Neural progenitor cell (in vitro differentiated cells): ENCODE measurements around the gene S1PR3. TPM values are rescaled to one million over a fixed set of nuclear protein-coding genes. Genes with fewer than 3 reads are reported as not detected.

ENCODE experiments used
- DNase-seq: peaks from one replicate; pipeline ENCODE4 v3.0.0-alpha.2; 2016; ENCODE audit warnings: low spot score
- H2AFZ ChIP-seq: fragments of 200-600 bp; sonication (generic); replicated peaks from 2 replicates; pipeline ENCODE4 v1.6.1; 2016; ENCODE audit warnings: antibody characterized with exemption
- H3F3A ChIP-seq: fragments of 200-600 bp; sonication (generic); 2 replicates; pipeline ENCODE4 v1.6.1; 2016; ENCODE audit warnings: antibody characterized with exemption, low read depth
- H3K27ac ChIP-seq: fragments of 200-600 bp; sonication (generic); 2 replicates; pipeline ENCODE4 v1.5.1; 2016; ENCODE audit warnings: mild to moderate bottlenecking
- H3K27me3 ChIP-seq: fragments of 200-600 bp; sonication (generic); 2 replicates; pipeline ENCODE4 v1.6.1; 2016; ENCODE audit warnings: mild to moderate bottlenecking, moderate library complexity
- H3K36me3 ChIP-seq: fragments of 200-600 bp; sonication (generic); 2 replicates; pipeline ENCODE4 v1.5.1; 2016
- H3K4me1 ChIP-seq: fragments of 200-600 bp; sonication (generic); 2 replicates; pipeline ENCODE4 v1.6.1; 2016; ENCODE audit warnings: mixed run types
- H3K4me2 ChIP-seq: fragments of 200-600 bp; sonication (generic); 2 replicates; pipeline ENCODE4 v1.6.1; 2016
- H3K4me3 ChIP-seq: fragments of 200-600 bp; sonication (generic); 2 replicates; pipeline ENCODE4 v1.5.1; 2016
- H3K79me2 ChIP-seq: fragments of 200-600 bp; sonication (generic); 2 replicates; pipeline ENCODE4 v1.6.1; 2016; ENCODE audit warnings: low read depth
- H3K9ac ChIP-seq: fragments of 200-600 bp; sonication (generic); 2 replicates; pipeline ENCODE4 v1.6.1; 2016
- H3K9me3 ChIP-seq: fragments of 200-600 bp; sonication (generic); 2 replicates; pipeline ENCODE4 v1.5.1; 2016; ENCODE audit warnings: low read depth
- H4K20me1 ChIP-seq: fragments of 200-600 bp; sonication (generic); 2 replicates; pipeline ENCODE4 v1.6.1; 2016; ENCODE audit warnings: low read depth
- H3K27ac Mint-ChIP-seq: 3 replicates; pipeline ENCODE4 v1.8.0; 2021; ENCODE audit warnings: mixed read lengths
- H3K27me3 Mint-ChIP-seq: 2 replicates; pipeline ENCODE4 v1.8.0; 2022; ENCODE audit warnings: low read depth, mild to moderate bottlenecking, inconsistent platforms, moderate library complexity, mixed read lengths; ENCODE audit not compliant: insufficient read depth
- H3K36me3 Mint-ChIP-seq: 3 replicates; pipeline ENCODE4 v1.8.0; 2021; ENCODE audit warnings: mixed read lengths
- H3K4me1 Mint-ChIP-seq: 3 replicates; pipeline ENCODE4 v1.8.0; 2021; ENCODE audit warnings: mixed read lengths
- H3K4me3 Mint-ChIP-seq: 3 replicates; pipeline ENCODE4 v1.8.0; 2021; ENCODE audit warnings: mild to moderate bottlenecking, moderate library complexity, mixed read lengths
- H3K9me3 Mint-ChIP-seq: 3 replicates; pipeline ENCODE4 v1.8.0; 2020; ENCODE audit warnings: mixed read lengths
- EZH2 ChIP-seq: fragments of 200-600 bp; sonication (generic); IDR thresholded peaks from 2 replicates; pipeline ENCODE4 v1.6.1; 2017; ENCODE audit warnings: antibody characterized with exemption, mild to moderate bottlenecking, moderate library complexity
- EZH2phosphoT487 ChIP-seq: fragments of 200-600 bp; sonication (generic); IDR thresholded peaks from 2 replicates; pipeline ENCODE4 v1.6.1; 2017; ENCODE audit warnings: antibody characterized with exemption
- total RNA-seq: library from RNA; depleted of rRNA; stranded (reverse); fragments of >200 nt; gene quantifications from 2 replicates; pipeline ENCODE4 v1.2.3, GENCODE V29; 2015; ENCODE audit warnings: low replicate concordance
- TF ChIP-seq, protein P1 (sequence below): fragments of 200-600 bp; sonication (generic); IDR thresholded peaks from 2 replicates; pipeline ENCODE4 v1.5.1; 2017; ENCODE audit warnings: antibody characterized with exemption, mild to moderate bottlenecking

The S1PR3 gene
- total RNA-seq, 1 donor from 2014 or later = 21.6 TPM

DNA sequence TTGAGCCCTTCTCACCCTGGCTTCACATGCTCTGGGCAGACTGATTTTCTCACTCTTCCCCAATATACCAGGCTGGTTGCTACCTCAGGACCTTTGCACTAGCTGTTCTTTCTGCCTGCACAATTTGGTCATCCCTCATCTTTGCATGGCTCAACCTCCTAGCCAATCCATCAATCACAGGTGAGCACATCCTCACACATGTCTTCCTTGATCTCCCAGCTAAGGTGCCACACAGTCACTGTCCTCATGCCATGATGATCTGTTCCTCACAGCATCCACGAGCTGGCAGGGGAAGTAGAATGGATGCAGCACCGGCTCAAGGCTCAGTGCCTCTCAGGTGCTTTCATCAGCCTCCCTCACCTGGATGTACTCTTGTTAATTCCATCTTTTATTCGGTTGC lies 30.6 kb upstream of the S1PR3 start:
- Mint-ChIP-seq H3K27ac (no peak overlapping the region), H3K4me1 (peaks cover 19% of the 10 kb centered on the region), H3K27me3 (peaks cover 4% of the 10 kb centered on the region), H3K9me3 (peaks cover 8% of the 10 kb centered on the region), H3K4me3 (no peak overlapping the region), H3K36me3 (no peaks in the 10 kb centered on the region)
- Histone ChIP-seq H3K4me3 (no peak overlapping the region), H3K4me2 (no peak overlapping the region), H3K4me1 (peaks cover 5% of the 10 kb centered on the region), H3K79me2 (no peaks in the 10 kb centered on the region), H3F3A (no peaks in the 10 kb centered on the region), H4K20me1 (no peaks in the 10 kb centered on the region), H3K9ac (no peak overlapping the region), H2AFZ (no peak overlapping the region), H3K36me3 (no peaks in the 10 kb centered on the region), H3K9me3 (no peaks in the 10 kb centered on the region), H3K27me3 (no peaks in the 10 kb centered on the region), H3K27ac (no peak overlapping the region)
- no peak for DNase-seq
- TF ChIP-seq, protein P1, sequence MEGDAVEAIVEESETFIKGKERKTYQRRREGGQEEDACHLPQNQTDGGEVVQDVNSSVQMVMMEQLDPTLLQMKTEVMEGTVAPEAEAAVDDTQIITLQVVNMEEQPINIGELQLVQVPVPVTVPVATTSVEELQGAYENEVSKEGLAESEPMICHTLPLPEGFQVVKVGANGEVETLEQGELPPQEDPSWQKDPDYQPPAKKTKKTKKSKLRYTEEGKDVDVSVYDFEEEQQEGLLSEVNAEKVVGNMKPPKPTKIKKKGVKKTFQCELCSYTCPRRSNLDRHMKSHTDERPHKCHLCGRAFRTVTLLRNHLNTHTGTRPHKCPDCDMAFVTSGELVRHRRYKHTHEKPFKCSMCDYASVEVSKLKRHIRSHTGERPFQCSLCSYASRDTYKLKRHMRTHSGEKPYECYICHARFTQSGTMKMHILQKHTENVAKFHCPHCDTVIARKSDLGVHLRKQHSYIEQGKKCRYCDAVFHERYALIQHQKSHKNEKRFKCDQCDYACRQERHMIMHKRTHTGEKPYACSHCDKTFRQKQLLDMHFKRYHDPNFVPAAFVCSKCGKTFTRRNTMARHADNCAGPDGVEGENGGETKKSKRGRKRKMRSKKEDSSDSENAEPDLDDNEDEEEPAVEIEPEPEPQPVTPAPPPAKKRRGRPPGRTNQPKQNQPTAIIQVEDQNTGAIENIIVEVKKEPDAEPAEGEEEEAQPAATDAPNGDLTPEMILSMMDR = no peak
- TF ChIP-seq EZH2 (no peak), EZH2phosphoT487 (no peak)

DNA sequence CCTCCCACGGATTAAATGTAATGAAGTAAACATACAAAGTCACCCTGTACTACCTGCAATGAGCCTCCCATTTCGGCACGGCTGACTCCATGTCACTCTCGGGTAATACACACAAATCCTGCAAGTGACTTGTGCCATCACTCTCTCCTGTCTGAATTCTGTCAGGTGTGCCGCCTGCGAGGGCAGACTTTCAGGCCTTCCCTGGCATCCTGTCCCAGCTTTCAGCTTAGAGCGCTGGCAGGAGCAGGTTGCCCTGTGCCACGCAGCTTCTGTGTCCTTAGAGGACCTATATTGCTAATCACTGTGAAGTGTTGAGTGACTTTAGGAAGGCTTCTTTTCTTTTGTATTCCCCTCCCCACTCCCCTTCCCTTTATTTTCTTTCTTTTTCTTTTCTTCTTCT lies 25.8 kb upstream of the S1PR3 start:
- H3K27me3 Mint-ChIP-seq = peaks cover 22% of the 10 kb centered on the region
- no peak overlapping the region for H3K27ac Mint-ChIP-seq
- TF ChIP-seq, protein P1 = no peak
- DNase-seq = no peak
- no peaks in the 10 kb centered on the region for H3F3A ChIP-seq
- no peak overlapping the region for H3K4me2 ChIP-seq
- no peak overlapping the region for H3K4me3 ChIP-seq
- H3K36me3 Mint-ChIP-seq = no peaks in the 10 kb centered on the region
- no peaks in the 10 kb centered on the region for H3K36me3 ChIP-seq
- H4K20me1 ChIP-seq = no peaks in the 10 kb centered on the region
- no peak overlapping the region for H3K27ac ChIP-seq
- H3K9ac ChIP-seq = no peak overlapping the region
- H2AFZ ChIP-seq = no peak overlapping the region
- no peaks in the 10 kb centered on the region for H3K79me2 ChIP-seq
- H3K4me1 ChIP-seq = peaks cover 6% of the 10 kb centered on the region
- H3K4me3 Mint-ChIP-seq = no peak overlapping the region
- no peaks in the 10 kb centered on the region for H3K9me3 ChIP-seq
- no peaks in the 10 kb centered on the region for H3K27me3 ChIP-seq
- peaks cover 9% of the 10 kb centered on the region for H3K9me3 Mint-ChIP-seq
- peaks cover 10% of the 10 kb centered on the region for H3K4me1 Mint-ChIP-seq

GRCh38 chr9:88966894-88967676 lies 24.2 kb upstream of the S1PR3 start:
- H3K4me1 ChIP-seq = peaks cover 15% of the 10 kb centered on the region
- H3K4me3 Mint-ChIP-seq = no peak overlapping the region
- peaks cover 3% of the 10 kb centered on the region for H3F3A ChIP-seq
- H3K36me3 Mint-ChIP-seq = no peaks in the 10 kb centered on the region
- peaks cover 4% of the 10 kb centered on the region for H3K9me3 Mint-ChIP-seq
- H4K20me1 ChIP-seq = no peaks in the 10 kb centered on the region
- H3K4me2 ChIP-seq = no peak overlapping the region
- H3K36me3 ChIP-seq = no peaks in the 10 kb centered on the region
- DNase-seq = no peak
- no peaks in the 10 kb centered on the region for H3K79me2 ChIP-seq
- no peak overlapping the region for H3K27ac ChIP-seq
- H3K4me3 ChIP-seq = no peak overlapping the region
- TF ChIP-seq, protein P1 = no peak
- TF ChIP-seq EZH2 = no peak
- no peak for TF ChIP-seq EZH2phosphoT487
- H2AFZ ChIP-seq = no peak overlapping the region
- no peaks in the 10 kb centered on the region for H3K27me3 ChIP-seq
- H3K4me1 Mint-ChIP-seq = peaks cover 17% of the 10 kb centered on the region
- no peaks in the 10 kb centered on the region for H3K9me3 ChIP-seq
- H3K27me3 Mint-ChIP-seq = peaks cover 24% of the 10 kb centered on the region
- H3K27ac Mint-ChIP-seq = no peak overlapping the region
- no peak overlapping the region for H3K9ac ChIP-seq
